ENCODE measurements around the gene STK38. TPM values are rescaled to one million over a fixed set of nuclear protein-coding genes. Genes with fewer than 3 reads are reported as not detected.

STK38 gene
- total RNA-seq, 4 donors from 2014 or later: 59.1 to 101 (median 86.4) TPM

- no peak for TF ChIP-seq POLR2A (IDR thresholded peaks at IDR 0.05)
- no peak for TF ChIP-seq EP300 (IDR thresholded peaks at IDR 0.05; ENCODE audit: low read depth)
- no peak for TF ChIP-seq CTCF (IDR thresholded peaks at IDR 0.05)
- no peak for TF ChIP-seq POLR2AphosphoS5 (IDR thresholded peaks at IDR 0.05)
- Histone ChIP-seq H3K27ac (no peak overlapping the region), H3K27me3 (no peaks in the 10 kb centered on the region), H3K9me3 (no peaks in the 10 kb centered on the region), H3K4me3 (no peak overlapping the region), H3K36me3 (no peaks in the 10 kb centered on the region), H3K4me1 (no peaks in the 10 kb centered on the region)
- in situ Hi-C loops (cut with MboI; ENCODE audit: low pct_ligation_motif_present in 1 of 4, low pct_unique_long_range_greater_than_20kb in 1 of 4, low sequenced_read_pairs in 3 of 4) (loop anchor here in 1 of 4 donors (25.0 kb wide), 1 partner anchor 149 kb away; no protein-coding TSS in a partner anchor), intact Hi-C loops (cut with DNase I; ENCODE audit: low total_unique reads) (no loop called here)
- DNase-seq: no peak
- WGBS, 2 donors (ENCODE audit: low coverage in 1 of 2): 90 to 95% methylated on average over 2 to 4 of the region's 4 CpGs
Observed at GRCh38 chr6:36560822-36561221, 13.5 kb upstream of the STK38 start.

GRCh38 chr6:36559011-36559793, 11.9 kb upstream of the STK38 start:
- Histone ChIP-seq H3K27ac (no peak overlapping the region), H3K9me3 (no peaks in the 10 kb centered on the region), H3K27me3 (no peaks in the 10 kb centered on the region), H3K36me3 (no peaks in the 10 kb centered on the region), H3K4me3 (no peak overlapping the region), H3K4me1 (no peaks in the 10 kb centered on the region)
- no peak for TF ChIP-seq POLR2AphosphoS5 (IDR thresholded peaks at IDR 0.05)
- TF ChIP-seq EP300 (IDR thresholded peaks at IDR 0.05; ENCODE audit: low read depth): no peak
- TF ChIP-seq POLR2A (IDR thresholded peaks at IDR 0.05): no peak
- no peak for TF ChIP-seq CTCF (IDR thresholded peaks at IDR 0.05)
- in situ Hi-C loops (cut with MboI; ENCODE audit: low pct_ligation_motif_present in 1 of 4, low pct_unique_long_range_greater_than_20kb in 1 of 4, low sequenced_read_pairs in 3 of 4) (loop anchor here in 1 of 4 donors (25.0 kb wide), 1 partner anchor 147 kb away; no protein-coding TSS in a partner anchor), intact Hi-C loops (cut with DNase I; ENCODE audit: low total_unique reads) (no loop called here)
- DNase-seq: no peak
- 72 to 89% methylated on average over 6 to 7 of the region's 7 CpGs for WGBS, 2 donors (ENCODE audit: low coverage in 1 of 2)

GRCh38 chr6:36556281-36556680, 9.0 kb upstream of the STK38 start:
- intact Hi-C loops (cut with DNase I; ENCODE audit: low total_unique reads) (no loop called here), in situ Hi-C loops (cut with MboI; ENCODE audit: low pct_ligation_motif_present in 1 of 4, low pct_unique_long_range_greater_than_20kb in 1 of 4, low sequenced_read_pairs in 3 of 4) (loop anchor here in 1 of 4 donors (25.0 kb wide), 1 partner anchor 144 kb away; no protein-coding TSS in a partner anchor)
- no peak for DNase-seq
- no peaks in the 10 kb centered on the region for H3K9me3 ChIP-seq
- H3K27ac ChIP-seq: no peak overlapping the region
- H3K4me3 ChIP-seq: no peak overlapping the region
- no peaks in the 10 kb centered on the region for H3K4me1 ChIP-seq
- no peaks in the 10 kb centered on the region for H3K27me3 ChIP-seq
- 83 to 91% methylated on average over 4 to 5 of the region's 5 CpGs for WGBS, 2 donors (ENCODE audit: low coverage in 1 of 2)
- H3K36me3 ChIP-seq: no peaks in the 10 kb centered on the region
- no peak for TF ChIP-seq EP300 (IDR thresholded peaks at IDR 0.05; ENCODE audit: low read depth)
- no peak for TF ChIP-seq CTCF (IDR thresholded peaks at IDR 0.05)
- no peak for TF ChIP-seq POLR2A (IDR thresholded peaks at IDR 0.05)
- TF ChIP-seq POLR2AphosphoS5 (IDR thresholded peaks at IDR 0.05): no peak

- no peak overlapping the region for H3K4me3 ChIP-seq
- DNase-seq: no peak
- intact Hi-C loops (cut with DNase I; ENCODE audit: low total_unique reads) (no loop called here), in situ Hi-C loops (cut with MboI; ENCODE audit: low pct_ligation_motif_present in 1 of 4, low pct_unique_long_range_greater_than_20kb in 1 of 4, low sequenced_read_pairs in 3 of 4) (loop anchor here in 1 of 4 donors (25.0 kb wide), 1 partner anchor 144 kb away; no protein-coding TSS in a partner anchor)
- H3K9me3 ChIP-seq: no peaks in the 10 kb centered on the region
- TF ChIP-seq POLR2AphosphoS5 (IDR thresholded peaks at IDR 0.05) (no peak), CTCF (IDR thresholded peaks at IDR 0.05) (no peak), EP300 (IDR thresholded peaks at IDR 0.05; ENCODE audit: low read depth) (no peak), POLR2A (IDR thresholded peaks at IDR 0.05) (no peak)
- no peaks in the 10 kb centered on the region for H3K36me3 ChIP-seq
- H3K27ac ChIP-seq: no peak overlapping the region
- H3K27me3 ChIP-seq: no peaks in the 10 kb centered on the region
- whole genome bisulfite sequencing, 2 donors (ENCODE audit: low coverage in 1 of 2): 43 to 50% methylated on average over 1 of the region's 1 CpG
- no peaks in the 10 kb centered on the region for H3K4me1 ChIP-seq
Observed at GRCh38 chr6:36555750-36556252, 8.5 kb upstream of the STK38 start.
